ENCODE measurements around the gene SPAST.

DNA sequence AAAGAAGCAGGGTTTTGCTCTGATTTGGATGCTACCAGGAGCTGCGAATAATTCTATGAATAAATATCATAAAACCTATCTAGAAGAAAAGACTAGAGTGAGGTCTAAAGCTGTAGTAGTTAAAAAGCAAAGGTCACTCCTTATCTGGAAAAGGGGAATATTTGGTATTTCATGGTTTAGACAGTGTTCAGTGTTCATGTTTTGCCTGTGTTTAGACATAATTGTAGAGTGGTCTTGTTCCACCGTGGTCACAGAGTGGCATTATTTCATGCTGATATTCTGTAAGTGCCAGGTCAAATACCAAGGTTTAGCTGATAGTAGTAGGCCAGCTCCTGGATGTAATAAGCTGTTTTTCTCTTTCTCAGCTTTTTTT is 10.8 kb downstream of the SPAST start:
- TF ChIP-seq, protein P1, sequence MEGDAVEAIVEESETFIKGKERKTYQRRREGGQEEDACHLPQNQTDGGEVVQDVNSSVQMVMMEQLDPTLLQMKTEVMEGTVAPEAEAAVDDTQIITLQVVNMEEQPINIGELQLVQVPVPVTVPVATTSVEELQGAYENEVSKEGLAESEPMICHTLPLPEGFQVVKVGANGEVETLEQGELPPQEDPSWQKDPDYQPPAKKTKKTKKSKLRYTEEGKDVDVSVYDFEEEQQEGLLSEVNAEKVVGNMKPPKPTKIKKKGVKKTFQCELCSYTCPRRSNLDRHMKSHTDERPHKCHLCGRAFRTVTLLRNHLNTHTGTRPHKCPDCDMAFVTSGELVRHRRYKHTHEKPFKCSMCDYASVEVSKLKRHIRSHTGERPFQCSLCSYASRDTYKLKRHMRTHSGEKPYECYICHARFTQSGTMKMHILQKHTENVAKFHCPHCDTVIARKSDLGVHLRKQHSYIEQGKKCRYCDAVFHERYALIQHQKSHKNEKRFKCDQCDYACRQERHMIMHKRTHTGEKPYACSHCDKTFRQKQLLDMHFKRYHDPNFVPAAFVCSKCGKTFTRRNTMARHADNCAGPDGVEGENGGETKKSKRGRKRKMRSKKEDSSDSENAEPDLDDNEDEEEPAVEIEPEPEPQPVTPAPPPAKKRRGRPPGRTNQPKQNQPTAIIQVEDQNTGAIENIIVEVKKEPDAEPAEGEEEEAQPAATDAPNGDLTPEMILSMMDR (IDR thresholded peaks at IDR 0.05; ENCODE audit: low read depth, low read length), result no peak
- TF ChIP-seq EZH2phosphoT487 (IDR thresholded peaks at IDR 0.05; ENCODE audit: low read depth), result no peak

Measured in OCI-LY3 (cell line).